AG04449 (cell line): Measurements from ENCODE around the gene SLX9.

Experiments used
- CTCF ChIA-PET: fragments of 350-600 bp; formaldehyde crosslinking; extraction: SDS; loops from one replicate; lab custom pipeline; 2021; ENCODE audit warnings: antibody characterized with exemption; lab: Yijun Ruan, JAX
- POLR2A ChIA-PET: fragments of 400-600, 350-600 bp; formaldehyde crosslinking; extraction: SDS; loops from one replicate; lab custom pipeline; 2020; ENCODE audit warnings: antibody characterized with exemption, inconsistent platforms; lab: Yijun Ruan, JAX
- DNase-seq: peaks from one replicate; pipeline ENCODE4 v3.0.0-alpha.2; 2010; ENCODE audit warnings: low read depth, low spot score
- H3K4me3 ChIP-seq: 2 replicates; pipeline ENCODE4 v1.5.1; 2011; ENCODE audit warnings: low read depth, mild to moderate bottlenecking, control low read depth, low read length
- CTCF ChIP-seq: IDR thresholded peaks from one replicate; pipeline ENCODE4 v1.5.1; 2011; ENCODE audit warnings: mild to moderate bottlenecking, moderate library complexity, low read length, control low read depth, inconsistent platforms; ENCODE audit not compliant: insufficient read depth; ENCODE audit errors: missing control alignments

The SLX9 gene

GRCh38 chr21:44929242-44929798 lies 10.5 kb upstream of the SLX9 start:
- no peak overlapping the region for H3K4me3 ChIP-seq
- ChIA-PET CTCF (interaction anchor here (1.1 to 5.0 kb wide), 6 partner anchors 21 to 208 kb away, joined by 3 to 30 read pairs (median 6); partner anchors contain the start of gene UBE2G2), POLR2A (interaction anchor here (0.8 to 1.9 kb wide), 3 partner anchors 33 to 57 kb away, joined by 5 to 8 read pairs (median 6); partner anchors contain the start of gene PTTG1IP)
- TF ChIP-seq CTCF: no peak
- no peak for DNase-seq

GRCh38 chr21:44929799-44930542 lies 9.9 kb upstream of the SLX9 start:
- ChIA-PET CTCF (interaction anchor here (1.1 to 5.0 kb wide), 6 partner anchors 10 to 207 kb away, joined by 3 to 30 read pairs (median 6); partner anchors contain the start of genes SLX9 and UBE2G2), POLR2A (interaction anchor here (0.8 to 1.9 kb wide), 4 partner anchors 33 to 58 kb away, joined by 4 to 8 read pairs (median 6); partner anchors contain the start of gene PTTG1IP)
- H3K4me3 ChIP-seq: no peak overlapping the region
- no peak for DNase-seq
- TF ChIP-seq CTCF: no peak

- TF ChIP-seq CTCF: no peak
- CTCF ChIA-PET: interaction anchor here (0.8 to 4.9 kb wide), 5 partner anchors 9 to 208 kb away, joined by 3 to 52 read pairs (median 3); partner anchors contain the start of genes SLX9 and UBE2G2
- POLR2A ChIA-PET: interaction anchor here (1.8 kb wide), 1 partner anchor 58 kb away, joined by 4 read pairs; no protein-coding TSS in a partner anchor
- no peak for DNase-seq
- no peak overlapping the region for H3K4me3 ChIP-seq
These were observed 9.3 kb upstream of the SLX9 start for GRCh38 chr21:44930543-44930981.

- no peak for DNase-seq
- no peak for TF ChIP-seq CTCF
- no peak overlapping the region; the same call in 1 of the 2 replicates for H3K4me3 ChIP-seq
- CTCF ChIA-PET: interaction anchor here (0.8 to 4.9 kb wide), 6 partner anchors 9 to 207 kb away, joined by 3 to 52 read pairs (median 3); partner anchors contain the start of genes SLX9 and UBE2G2
- POLR2A ChIA-PET: interaction anchor here (0.6 to 1.8 kb wide), 2 partner anchors 58 to 75 kb away, joined by 3 to 4 read pairs; no protein-coding TSS in a partner anchor
These were observed 8.7 kb upstream of the SLX9 start for GRCh38 chr21:44931137-44931500.

GRCh38 chr21:44931501-44932407 lies 8.1 kb upstream of the SLX9 start:
- H3K4me3 ChIP-seq: no peak overlapping the region; the same call in 1 of the 2 replicates
- no peak for DNase-seq
- ChIA-PET POLR2A (interaction anchor here (0.6 to 1.8 kb wide), 2 partner anchors 59 to 75 kb away, joined by 3 to 4 read pairs; no protein-coding TSS in a partner anchor), CTCF (interaction anchor here (0.7 to 4.9 kb wide), 13 partner anchors 9 to 206 kb away, joined by 3 to 52 read pairs (median 5); partner anchors contain the start of genes SLX9 and UBE2G2)
- TF ChIP-seq CTCF: no peak
